Measurements from ENCODE around the gene REXO4. TPM values are rescaled to one million over a fixed set of nuclear protein-coding genes. Genes with fewer than 3 reads are reported as not detected.

Gene REXO4
- total and polyA plus RNA-seq, 9 of the 15 experiments (the other 6 are each of a cell fraction or from before 2014, with no cell fraction given) = 3.4 to 72.9 (median 31.1) TPM

DNA sequence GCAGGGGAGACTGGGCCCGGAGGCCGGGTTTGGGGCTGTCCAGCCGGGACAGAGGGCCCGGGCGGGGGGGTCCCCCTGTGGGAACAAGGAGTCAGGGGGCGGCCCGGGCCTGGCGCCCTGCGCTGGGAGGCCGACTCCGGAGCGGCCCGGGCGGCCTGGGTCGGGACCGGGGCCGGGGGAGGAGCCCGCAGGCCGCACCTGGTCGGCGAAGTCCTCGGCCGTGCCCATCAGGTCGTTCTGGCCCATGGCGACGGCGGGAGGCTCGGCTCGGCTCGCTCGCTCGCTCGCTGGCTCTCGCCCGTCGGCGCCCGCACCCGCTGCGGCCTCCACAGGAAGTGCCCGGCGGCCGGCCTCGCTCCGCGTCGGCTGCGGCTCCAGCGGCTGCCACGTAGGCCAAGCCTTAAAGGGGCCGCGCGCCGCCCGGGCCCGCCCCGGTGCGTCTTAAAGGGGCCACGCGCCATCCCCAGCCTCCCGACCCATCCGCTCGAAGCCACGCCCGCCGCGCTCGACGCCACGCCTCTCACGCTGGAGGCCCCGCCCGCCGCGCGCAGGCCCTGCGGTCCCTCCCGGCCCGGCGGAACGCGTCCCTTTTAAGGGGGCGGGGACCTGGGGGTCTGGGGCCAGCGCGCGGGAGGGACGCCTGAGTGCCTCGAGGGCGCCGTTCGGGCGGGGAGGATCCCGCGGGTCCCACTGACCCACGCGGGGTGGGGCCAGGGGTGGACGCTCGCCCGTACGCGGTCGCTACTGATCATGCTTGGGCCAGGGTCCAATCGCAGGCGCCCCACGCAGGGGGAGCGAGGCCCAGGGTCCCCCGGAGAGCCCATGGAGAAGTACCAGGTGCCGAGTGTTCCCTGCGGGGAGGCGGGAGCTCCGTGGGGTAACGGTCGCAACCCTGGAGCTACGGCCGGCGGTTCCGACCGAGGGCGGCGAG is 41.8 kb downstream of the REXO4 start, which contains the start of the genes STKLD1 and SURF4 (continued):
- no peak for TF ChIP-seq ELF4 (CRISPR knock-in tag; IDR thresholded peaks at IDR 0.05)
- TF ChIP-seq MTA3 (IDR thresholded peaks at IDR 0.05; ENCODE audit: borderline replicate concordance) = peak; percentile 76
- no peak for TF ChIP-seq ZNF445 (CRISPR knock-in tag; IDR thresholded peaks at IDR 0.05; ENCODE audit: low read depth)
- TF ChIP-seq, protein P1, sequence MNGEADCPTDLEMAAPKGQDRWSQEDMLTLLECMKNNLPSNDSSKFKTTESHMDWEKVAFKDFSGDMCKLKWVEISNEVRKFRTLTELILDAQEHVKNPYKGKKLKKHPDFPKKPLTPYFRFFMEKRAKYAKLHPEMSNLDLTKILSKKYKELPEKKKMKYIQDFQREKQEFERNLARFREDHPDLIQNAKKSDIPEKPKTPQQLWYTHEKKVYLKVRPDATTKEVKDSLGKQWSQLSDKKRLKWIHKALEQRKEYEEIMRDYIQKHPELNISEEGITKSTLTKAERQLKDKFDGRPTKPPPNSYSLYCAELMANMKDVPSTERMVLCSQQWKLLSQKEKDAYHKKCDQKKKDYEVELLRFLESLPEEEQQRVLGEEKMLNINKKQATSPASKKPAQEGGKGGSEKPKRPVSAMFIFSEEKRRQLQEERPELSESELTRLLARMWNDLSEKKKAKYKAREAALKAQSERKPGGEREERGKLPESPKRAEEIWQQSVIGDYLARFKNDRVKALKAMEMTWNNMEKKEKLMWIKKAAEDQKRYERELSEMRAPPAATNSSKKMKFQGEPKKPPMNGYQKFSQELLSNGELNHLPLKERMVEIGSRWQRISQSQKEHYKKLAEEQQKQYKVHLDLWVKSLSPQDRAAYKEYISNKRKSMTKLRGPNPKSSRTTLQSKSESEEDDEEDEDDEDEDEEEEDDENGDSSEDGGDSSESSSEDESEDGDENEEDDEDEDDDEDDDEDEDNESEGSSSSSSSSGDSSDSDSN (IDR thresholded peaks at IDR 0.05; ENCODE audit: borderline replicate concordance in 1 of 2, low read depth in 2 of 2, low read length in 2 of 2) = 0 out of 4 replicates have a peak, but pooled peaks of 1 of the 2 experiments have one; percentile 72
- TF ChIP-seq, protein P2, sequence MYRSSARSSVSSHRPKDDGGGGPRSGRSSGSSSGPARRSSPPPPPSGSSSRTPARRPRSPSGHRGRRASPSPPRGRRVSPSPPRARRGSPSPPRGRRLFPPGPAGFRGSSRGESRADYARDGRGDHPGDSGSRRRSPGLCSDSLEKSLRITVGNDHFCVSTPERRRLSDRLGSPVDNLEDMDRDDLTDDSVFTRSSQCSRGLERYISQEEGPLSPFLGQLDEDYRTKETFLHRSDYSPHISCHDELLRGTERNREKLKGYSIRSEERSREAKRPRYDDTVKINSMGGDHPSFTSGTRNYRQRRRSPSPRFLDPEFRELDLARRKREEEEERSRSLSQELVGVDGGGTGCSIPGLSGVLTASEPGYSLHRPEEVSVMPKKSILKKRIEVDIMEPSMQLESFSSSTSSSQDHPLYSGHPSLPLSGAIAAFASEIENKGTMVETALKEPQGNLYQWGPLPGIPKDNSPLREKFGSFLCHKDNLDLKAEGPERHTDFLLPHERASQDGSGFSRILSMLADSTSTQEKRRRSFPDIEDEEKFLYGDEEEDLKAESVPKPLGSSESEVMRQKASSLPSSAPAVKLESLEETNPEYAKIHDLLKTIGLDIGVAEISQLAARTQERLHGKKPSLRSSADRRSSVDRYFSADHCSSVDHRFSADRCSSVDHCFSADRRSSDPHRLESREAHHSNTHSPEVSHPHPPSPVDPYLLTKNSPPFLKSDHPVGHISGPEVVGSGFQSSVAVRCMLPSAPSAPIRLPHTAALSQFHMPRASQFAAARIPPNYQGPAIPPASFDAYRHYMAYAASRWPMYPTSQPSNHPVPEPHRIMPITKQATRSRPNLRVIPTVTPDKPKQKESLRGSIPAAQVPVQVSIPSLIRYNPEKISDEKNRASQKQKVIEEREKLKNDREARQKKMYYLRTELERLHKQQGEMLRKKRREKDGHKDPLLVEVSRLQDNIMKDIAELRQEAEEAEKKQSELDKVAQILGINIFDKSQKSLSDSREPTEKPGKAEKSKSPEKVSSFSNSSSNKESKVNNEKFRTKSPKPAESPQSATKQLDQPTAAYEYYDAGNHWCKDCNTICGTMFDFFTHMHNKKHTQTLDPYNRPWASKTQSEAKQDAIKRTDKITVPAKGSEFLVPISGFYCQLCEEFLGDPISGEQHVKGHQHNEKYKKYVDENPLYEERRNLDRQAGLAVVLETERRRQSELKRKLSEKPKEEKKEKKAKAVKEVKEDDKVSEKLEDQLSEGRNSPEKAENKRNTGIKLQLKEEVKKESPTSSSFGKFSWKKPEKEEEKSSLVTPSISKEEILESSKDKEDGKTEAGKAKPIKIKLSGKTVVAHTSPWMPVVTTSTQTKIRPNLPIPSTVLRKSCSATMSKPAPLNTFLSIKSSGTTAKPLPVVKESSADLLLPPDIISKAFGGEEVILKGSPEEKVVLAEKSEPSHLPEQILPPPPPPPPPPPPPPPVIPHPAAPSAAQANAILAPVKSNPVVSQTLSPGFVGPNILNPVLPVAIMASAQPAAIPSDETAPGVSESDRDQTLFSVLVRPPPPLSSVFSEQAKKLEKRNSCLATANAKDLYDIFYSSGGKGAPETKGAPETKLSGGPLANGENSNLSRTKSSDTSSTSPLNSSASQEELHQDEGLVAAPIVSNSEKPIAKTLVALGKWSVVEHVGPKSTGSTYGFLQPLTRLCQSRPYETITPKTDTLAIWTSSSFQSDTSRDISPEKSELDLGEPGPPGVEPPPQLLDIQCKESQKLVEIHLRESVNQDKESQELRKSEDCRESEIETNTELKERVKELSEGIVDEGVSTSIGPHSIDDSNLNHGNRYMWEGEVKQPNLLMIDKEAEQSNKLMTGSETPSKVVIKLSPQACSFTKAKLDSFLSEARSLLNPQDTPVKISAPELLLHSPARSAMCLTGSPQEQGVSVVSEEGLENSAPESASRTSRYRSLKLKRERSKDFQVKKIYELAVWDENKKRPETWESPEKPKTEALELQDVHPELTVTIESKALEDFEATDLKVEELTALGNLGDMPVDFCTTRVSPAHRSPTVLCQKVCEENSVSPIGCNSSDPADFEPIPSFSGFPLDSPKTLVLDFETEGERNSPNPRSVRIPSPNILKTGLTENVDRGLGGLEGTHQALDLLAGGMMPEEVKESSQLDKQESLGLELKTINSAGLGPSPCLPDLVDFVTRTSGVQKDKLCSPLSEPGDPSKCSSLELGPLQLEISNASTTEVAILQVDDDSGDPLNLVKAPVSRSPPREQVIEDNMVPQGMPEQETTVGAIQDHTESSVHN (IDR thresholded peaks at IDR 0.05; ENCODE audit: borderline replicate concordance in 1 of 2, low read depth in 1 of 2) = no peak
- no peak for TF ChIP-seq EHMT2 (IDR thresholded peaks at IDR 0.05)
- no peak for TF ChIP-seq PHB (CRISPR knock-in tag; IDR thresholded peaks at IDR 0.05)
- no peak for TF ChIP-seq COPS2 (conservative IDR thresholded peaks at IDR 0.05)
